Loucy (cell line): Measurements from ENCODE around the gene RPTOR.

Experiments used
- EZH2phosphoT487 ChIP-seq: fragments of 200-600 bp; IDR thresholded peaks from 2 replicates; pipeline ENCODE4 v1.6.1; 2018; ENCODE audit warnings: antibody characterized with exemption, mild to moderate bottlenecking, moderate library complexity, borderline replicate concordance
- TF ChIP-seq, protein P1 (sequence below): fragments of 200-600 bp; sonication (generic); conservative IDR thresholded peaks from 2 replicates; pipeline ENCODE4 v1.5.1; 2014; ENCODE audit warnings: mild to moderate bottlenecking, antibody characterized with exemption, low read length

DNA sequence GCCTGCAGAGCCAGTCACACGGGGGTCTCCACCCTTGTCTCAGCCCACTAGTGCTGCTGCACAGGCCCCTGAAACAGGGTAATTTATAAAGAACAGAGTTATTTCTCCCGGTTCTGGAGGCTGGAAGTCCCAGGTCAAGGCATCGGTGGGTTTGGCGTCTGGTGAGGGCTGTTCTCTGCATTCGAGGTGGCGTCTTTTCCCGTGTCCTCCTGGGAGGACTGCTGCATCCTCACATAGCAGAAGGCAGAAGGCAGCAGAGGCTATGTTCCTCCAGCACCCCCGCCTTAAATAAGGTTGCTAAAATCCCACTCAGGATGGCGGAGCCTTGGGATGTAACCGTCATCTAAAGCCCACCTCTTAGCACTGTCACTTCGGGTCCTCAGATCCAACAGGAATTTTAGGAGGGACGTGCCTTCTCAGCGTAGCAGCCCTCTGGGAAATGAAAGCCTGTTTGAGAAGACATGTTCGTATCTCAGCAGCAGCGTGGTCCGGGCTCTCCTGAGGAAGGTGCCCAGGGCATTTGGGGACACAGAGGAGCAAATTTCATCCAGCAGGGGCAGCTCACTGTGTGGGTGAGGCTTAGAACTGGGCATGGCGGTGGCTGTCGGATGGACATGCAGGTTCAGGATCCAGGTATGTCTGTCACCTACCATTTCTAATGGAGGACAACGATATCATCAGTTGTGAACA is 225.4 kb downstream of the RPTOR start:
- TF ChIP-seq, protein P1, sequence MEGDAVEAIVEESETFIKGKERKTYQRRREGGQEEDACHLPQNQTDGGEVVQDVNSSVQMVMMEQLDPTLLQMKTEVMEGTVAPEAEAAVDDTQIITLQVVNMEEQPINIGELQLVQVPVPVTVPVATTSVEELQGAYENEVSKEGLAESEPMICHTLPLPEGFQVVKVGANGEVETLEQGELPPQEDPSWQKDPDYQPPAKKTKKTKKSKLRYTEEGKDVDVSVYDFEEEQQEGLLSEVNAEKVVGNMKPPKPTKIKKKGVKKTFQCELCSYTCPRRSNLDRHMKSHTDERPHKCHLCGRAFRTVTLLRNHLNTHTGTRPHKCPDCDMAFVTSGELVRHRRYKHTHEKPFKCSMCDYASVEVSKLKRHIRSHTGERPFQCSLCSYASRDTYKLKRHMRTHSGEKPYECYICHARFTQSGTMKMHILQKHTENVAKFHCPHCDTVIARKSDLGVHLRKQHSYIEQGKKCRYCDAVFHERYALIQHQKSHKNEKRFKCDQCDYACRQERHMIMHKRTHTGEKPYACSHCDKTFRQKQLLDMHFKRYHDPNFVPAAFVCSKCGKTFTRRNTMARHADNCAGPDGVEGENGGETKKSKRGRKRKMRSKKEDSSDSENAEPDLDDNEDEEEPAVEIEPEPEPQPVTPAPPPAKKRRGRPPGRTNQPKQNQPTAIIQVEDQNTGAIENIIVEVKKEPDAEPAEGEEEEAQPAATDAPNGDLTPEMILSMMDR: no peak
- TF ChIP-seq EZH2phosphoT487: no peak
